WI38 (cell line): ENCODE data around the gene IFI30.

Experiments used
- H3K4me3 ChIP-seq: 2 replicates; pipeline ENCODE4 v1.5.1; 2011; ENCODE audit warnings: low read depth, mild to moderate bottlenecking, control low read depth, low read length
- TF ChIP-seq, protein P1 (sequence below): IDR thresholded peaks from 2 replicates; pipeline ENCODE4 v1.5.1; 2012; ENCODE audit warnings: low read depth, mild to moderate bottlenecking, control low read depth, low read length

The IFI30 gene

DNA sequence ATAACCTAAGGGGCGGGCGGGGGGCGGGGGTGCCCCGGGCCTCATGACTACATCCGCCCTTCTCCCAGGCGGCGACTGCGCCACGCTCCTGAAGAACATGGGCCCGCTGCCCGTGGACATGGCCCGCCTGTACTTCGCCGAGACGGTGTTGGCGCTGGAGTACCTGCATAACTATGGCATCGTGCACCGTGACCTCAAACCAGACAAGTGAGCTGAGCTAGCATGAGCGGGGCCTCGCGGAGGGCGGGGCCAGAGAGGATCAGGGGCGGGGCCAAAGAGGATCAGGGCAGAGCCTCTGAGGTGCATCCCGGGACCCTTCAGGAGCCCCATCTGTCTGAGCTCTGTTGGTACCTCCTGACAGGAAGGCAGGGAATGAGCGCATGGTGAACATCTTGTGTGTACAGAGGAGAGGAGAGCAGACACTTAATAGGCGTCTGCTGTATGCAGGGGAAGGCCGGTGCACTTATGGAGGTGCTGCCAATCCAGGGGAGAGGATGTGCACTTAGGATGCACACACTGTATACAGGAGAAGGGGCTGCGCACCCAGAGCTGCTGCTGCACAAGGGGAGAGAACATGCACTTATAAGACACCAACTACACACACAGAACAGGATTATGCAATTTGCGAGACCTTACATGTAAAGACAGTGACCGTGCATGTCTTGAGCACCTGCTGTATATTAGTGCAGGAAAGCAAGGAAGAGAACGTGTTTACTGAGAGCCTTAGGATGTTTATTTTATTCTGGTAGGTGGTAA is 41.6 kb upstream of the IFI30 start:
- no peak overlapping the region for H3K4me3 ChIP-seq
- TF ChIP-seq, protein P1, sequence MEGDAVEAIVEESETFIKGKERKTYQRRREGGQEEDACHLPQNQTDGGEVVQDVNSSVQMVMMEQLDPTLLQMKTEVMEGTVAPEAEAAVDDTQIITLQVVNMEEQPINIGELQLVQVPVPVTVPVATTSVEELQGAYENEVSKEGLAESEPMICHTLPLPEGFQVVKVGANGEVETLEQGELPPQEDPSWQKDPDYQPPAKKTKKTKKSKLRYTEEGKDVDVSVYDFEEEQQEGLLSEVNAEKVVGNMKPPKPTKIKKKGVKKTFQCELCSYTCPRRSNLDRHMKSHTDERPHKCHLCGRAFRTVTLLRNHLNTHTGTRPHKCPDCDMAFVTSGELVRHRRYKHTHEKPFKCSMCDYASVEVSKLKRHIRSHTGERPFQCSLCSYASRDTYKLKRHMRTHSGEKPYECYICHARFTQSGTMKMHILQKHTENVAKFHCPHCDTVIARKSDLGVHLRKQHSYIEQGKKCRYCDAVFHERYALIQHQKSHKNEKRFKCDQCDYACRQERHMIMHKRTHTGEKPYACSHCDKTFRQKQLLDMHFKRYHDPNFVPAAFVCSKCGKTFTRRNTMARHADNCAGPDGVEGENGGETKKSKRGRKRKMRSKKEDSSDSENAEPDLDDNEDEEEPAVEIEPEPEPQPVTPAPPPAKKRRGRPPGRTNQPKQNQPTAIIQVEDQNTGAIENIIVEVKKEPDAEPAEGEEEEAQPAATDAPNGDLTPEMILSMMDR = no peak

DNA sequence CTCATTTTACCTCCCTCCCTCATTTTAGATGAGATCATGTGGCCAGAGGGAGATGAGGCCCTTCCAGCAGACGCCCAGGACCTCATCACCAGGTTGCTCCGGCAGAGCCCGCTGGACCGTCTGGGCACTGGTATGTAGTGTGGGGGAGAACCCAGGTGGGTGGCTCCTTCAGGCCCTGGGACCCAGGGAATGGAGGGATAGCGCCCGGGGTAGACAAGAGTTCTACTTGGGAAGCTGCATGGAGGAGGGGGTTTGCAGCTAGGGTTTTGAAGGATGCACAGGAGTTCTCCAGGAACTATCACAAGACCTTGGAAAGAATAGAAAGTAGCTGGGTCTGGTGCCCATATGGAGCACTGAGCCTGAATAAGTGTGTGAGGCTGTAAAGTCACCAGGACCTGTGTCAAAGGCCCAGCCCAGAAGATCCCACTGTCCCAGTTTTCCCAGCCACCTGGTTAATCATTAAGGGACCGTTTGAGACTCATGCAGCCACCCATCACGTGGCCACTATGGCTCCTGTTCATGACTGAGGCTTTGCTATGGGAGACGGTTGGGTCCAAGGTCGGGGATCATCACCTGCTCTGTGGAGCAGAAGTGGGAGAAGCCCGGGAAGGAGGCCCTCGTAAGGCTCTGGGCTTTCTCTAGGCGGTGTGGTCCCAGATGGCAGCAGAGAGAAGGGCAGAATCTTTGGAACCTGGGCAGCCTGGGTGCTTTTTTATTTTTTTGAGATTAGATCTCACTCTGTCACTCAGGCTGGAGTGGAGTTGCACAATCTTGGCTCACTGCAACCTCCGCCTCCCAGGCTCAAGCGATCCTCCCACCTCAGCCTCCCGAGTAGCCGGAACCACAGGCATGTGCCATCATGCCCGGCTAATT is 37.7 kb upstream of the IFI30 start:
- H3K4me3 ChIP-seq = no peak overlapping the region
- TF ChIP-seq, protein P1 = no peak

DNA sequence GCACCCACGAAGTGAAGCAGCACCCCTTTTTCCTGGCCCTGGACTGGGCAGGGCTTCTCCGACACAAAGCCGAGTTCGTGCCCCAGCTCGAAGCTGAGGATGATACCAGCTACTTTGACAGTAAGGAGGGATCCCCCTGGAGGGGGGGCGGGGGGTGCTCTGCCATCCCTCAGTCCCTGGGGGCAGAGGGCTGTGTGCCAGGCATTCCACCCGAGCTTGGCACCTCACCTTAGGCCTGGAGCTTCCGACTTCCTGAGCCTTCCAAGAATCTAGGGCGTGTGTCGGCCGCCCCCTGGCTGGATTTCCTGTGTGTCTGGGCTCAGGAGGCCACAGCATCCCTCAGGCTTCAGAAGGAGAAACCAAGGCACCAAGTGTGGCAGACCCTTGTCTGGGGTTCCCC is 36.4 kb upstream of the IFI30 start:
- H3K4me3 ChIP-seq = no peak overlapping the region
- TF ChIP-seq, protein P1 = no peak

DNA sequence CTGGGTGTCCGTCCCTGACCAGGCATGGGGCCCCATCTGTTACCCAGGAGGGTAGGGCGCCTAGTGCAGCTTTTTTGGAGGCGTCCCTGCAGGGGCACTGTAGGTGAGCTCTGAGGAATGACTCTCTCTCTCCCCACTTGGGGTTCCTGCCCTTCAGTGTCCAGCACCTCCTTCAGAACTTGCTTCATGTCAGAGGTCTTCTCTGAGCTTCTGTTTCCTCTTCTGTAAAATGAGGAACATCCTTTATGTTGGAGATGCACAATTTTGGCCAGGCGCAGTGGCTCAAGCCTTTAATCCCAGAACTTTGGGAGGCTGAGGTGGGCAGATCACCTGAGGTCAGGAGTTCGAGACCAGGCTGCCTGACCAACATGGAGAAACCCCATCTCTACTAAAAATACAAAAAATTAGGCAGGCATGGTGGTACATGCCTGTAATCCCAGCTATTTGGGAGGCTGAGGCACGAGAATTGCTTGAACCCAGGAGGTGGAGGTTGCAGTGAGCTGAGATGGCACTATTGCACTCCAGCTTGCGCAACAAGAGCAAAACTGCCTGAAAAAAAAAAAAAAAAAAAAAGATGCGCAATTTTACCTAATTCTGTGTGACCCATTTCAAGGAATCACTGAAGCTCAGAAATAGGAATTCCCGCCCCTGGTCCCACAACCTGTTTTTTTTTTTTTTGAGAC is 35.8 kb upstream of the IFI30 start:
- TF ChIP-seq, protein P1 = no peak

DNA sequence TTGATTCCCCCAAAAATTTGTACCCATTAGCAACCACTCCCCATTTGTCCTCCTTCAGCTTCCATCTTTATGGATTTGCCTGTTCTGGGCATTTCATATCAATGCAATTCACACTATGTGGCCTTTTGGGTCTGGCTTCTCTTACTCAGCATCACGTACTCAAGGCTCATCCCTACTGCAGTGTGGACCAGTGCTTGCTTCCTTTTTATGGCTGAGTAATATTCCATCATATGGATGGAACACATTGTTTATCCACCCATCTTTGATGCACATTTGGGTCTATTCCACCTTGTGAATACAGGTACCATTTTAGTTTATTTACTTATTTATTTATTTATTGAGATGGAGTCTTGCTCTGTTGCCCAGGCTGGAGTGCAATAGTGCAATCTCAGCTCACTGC is 33.1 kb upstream of the IFI30 start:
- TF ChIP-seq, protein P1 = no peak

More for the DNA sequence above, 35.8 kb upstream of the IFI30 start:
- H3K4me3 ChIP-seq = no peak overlapping the region

DNA sequence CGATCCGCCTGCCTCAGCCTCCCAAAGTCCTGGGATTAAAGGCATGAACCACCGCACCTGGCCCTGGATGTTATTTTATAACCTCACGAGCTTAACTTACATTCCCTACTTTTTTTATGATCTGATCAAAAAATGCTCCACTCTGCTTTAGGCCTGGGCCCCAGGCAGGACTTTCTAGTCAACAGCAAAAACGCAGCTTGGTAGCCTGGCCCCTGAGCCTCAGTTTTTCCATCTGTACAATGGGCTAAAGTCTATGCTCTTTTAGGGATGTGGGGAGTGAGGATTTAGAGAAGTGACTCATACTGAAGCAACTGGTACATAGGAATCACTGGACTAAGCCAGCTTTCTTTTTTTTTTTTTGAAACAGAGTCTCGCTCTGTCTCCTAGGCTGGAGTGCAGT is 32.6 kb upstream of the IFI30 start:
- no peak overlapping the region for H3K4me3 ChIP-seq
- TF ChIP-seq, protein P1 = no peak

More for the DNA sequence above, 33.1 kb upstream of the IFI30 start:
- no peak overlapping the region for H3K4me3 ChIP-seq
